HEK293 (cell line): ENCODE measurements around the gene IER2.

Source experiments
- BCL11B ChIP-seq: fragments of 450-650 bp; formaldehyde crosslinking; IDR thresholded peaks from 2 replicates; pipeline ENCODE4 v1.5.1; 2016; ENCODE audit warnings: low read depth, missing biosample characterization, missing genetic modification characterization
- GLIS2 ChIP-seq: fragments of 450-650 bp; formaldehyde crosslinking; IDR thresholded peaks from 2 replicates; pipeline ENCODE4 v1.5.1; 2016; ENCODE audit warnings: missing biosample characterization, missing genetic modification characterization
- KLF10 ChIP-seq: fragments of 450-650 bp; IDR thresholded peaks from 2 replicates; pipeline ENCODE4 v1.5.1; 2018; ENCODE audit warnings: missing biosample characterization, mild to moderate bottlenecking, missing genetic modification characterization
- KLF16 ChIP-seq: fragments of 450-650 bp; formaldehyde crosslinking; IDR thresholded peaks from 2 replicates; pipeline ENCODE4 v1.5.1; 2017; ENCODE audit warnings: missing biosample characterization, missing genetic modification characterization
- KLF17 ChIP-seq: fragments of 450-650 bp; formaldehyde crosslinking; IDR thresholded peaks from 2 replicates; pipeline ENCODE4 v1.5.1; 2016; ENCODE audit warnings: missing biosample characterization, missing genetic modification characterization
- KLF8 ChIP-seq: fragments of 450-650 bp; formaldehyde crosslinking; IDR thresholded peaks from 2 replicates; pipeline ENCODE4 v1.5.1; 2016; ENCODE audit warnings: missing biosample characterization, missing genetic modification characterization
- KLF9 ChIP-seq: fragments of 450-650 bp; formaldehyde crosslinking; IDR thresholded peaks from 2 replicates; pipeline ENCODE4 v1.5.1; 2016; ENCODE audit warnings: missing biosample characterization, missing genetic modification characterization, low read depth
- MZF1 ChIP-seq: fragments of 450-650 bp; formaldehyde crosslinking; IDR thresholded peaks from 2 replicates; pipeline ENCODE4 v1.5.1; 2017; ENCODE audit warnings: missing biosample characterization, missing genetic modification characterization, borderline replicate concordance
- SCRT2 ChIP-seq: fragments of 450-650 bp; formaldehyde crosslinking; IDR thresholded peaks from 2 replicates; pipeline ENCODE4 v1.5.1; 2016; ENCODE audit warnings: missing biosample characterization, missing genetic modification characterization
- ZBTB10 ChIP-seq: fragments of 450-650 bp; formaldehyde crosslinking; IDR thresholded peaks from 2 replicates; pipeline ENCODE4 v1.5.1; 2016; ENCODE audit warnings: missing biosample characterization, missing genetic modification characterization
- ZBTB21 ChIP-seq: fragments of 450-650 bp; formaldehyde crosslinking; IDR thresholded peaks from 2 replicates; pipeline ENCODE4 v1.5.1; 2017; ENCODE audit warnings: missing biosample characterization, missing genetic modification characterization
- ZFP37 ChIP-seq: fragments of 450-650 bp; formaldehyde crosslinking; IDR thresholded peaks from 2 replicates; pipeline ENCODE4 v1.5.1; 2016; ENCODE audit warnings: missing biosample characterization, missing genetic modification characterization
- ZFP41 ChIP-seq: fragments of 450-650 bp; formaldehyde crosslinking; IDR thresholded peaks from 2 replicates; pipeline ENCODE4 v1.5.1; 2016; ENCODE audit warnings: missing biosample characterization, missing genetic modification characterization, borderline replicate concordance
- ZNF112 ChIP-seq: fragments of 450-650 bp; formaldehyde crosslinking; IDR thresholded peaks from 2 replicates; pipeline ENCODE4 v1.5.0; 2017; ENCODE audit warnings: missing biosample characterization, missing genetic modification characterization
- ZNF174 ChIP-seq: fragments of 450-650 bp; formaldehyde crosslinking; IDR thresholded peaks from 2 replicates; pipeline ENCODE4 v1.5.0; 2017; ENCODE audit warnings: missing biosample characterization, mild to moderate bottlenecking, missing genetic modification characterization
- ZNF23 ChIP-seq: fragments of 450-650 bp; formaldehyde crosslinking; IDR thresholded peaks from 2 replicates; pipeline ENCODE4 v1.5.1; 2016; ENCODE audit warnings: missing biosample characterization, missing genetic modification characterization, borderline replicate concordance
- ZNF335 ChIP-seq: fragments of 450-650 bp; formaldehyde crosslinking; conservative IDR thresholded peaks from 2 replicates; pipeline ENCODE4 v1.5.1; 2016; ENCODE audit warnings: missing biosample characterization, missing genetic modification characterization
- ZNF341 ChIP-seq: fragments of 450-650 bp; formaldehyde crosslinking; IDR thresholded peaks from 2 replicates; pipeline ENCODE4; 2016; ENCODE audit warnings: low read depth, missing biosample characterization, missing genetic modification characterization
- ZNF366 ChIP-seq: fragments of 450-650 bp; formaldehyde crosslinking; conservative IDR thresholded peaks from 2 replicates; pipeline ENCODE4 v1.5.1; 2016; ENCODE audit warnings: missing biosample characterization, missing genetic modification characterization
- ZNF404 ChIP-seq: fragments of 450-650 bp; formaldehyde crosslinking; IDR thresholded peaks from 2 replicates; pipeline ENCODE4 v1.5.1; 2017; ENCODE audit warnings: missing biosample characterization, missing genetic modification characterization
- ZNF521 ChIP-seq: fragments of 450-650 bp; formaldehyde crosslinking; IDR thresholded peaks from 2 replicates; pipeline ENCODE4 v1.5.1; 2017; ENCODE audit warnings: missing biosample characterization, mild to moderate bottlenecking, missing genetic modification characterization
- ZNF530 ChIP-seq: fragments of 450-650 bp; formaldehyde crosslinking; IDR thresholded peaks from 2 replicates; pipeline ENCODE4 v1.5.1; 2016; ENCODE audit warnings: low read depth, missing biosample characterization, missing genetic modification characterization
- ZNF544 ChIP-seq: fragments of 450-650 bp; formaldehyde crosslinking; IDR thresholded peaks from 2 replicates; pipeline ENCODE4 v1.5.0; 2017; ENCODE audit warnings: missing biosample characterization, missing genetic modification characterization
- ZNF747 ChIP-seq: fragments of 450-650 bp; formaldehyde crosslinking; IDR thresholded peaks from 2 replicates; pipeline ENCODE4 v1.5.1; 2016; ENCODE audit warnings: missing biosample characterization, missing genetic modification characterization
- ZNF76 ChIP-seq: fragments of 450-650 bp; formaldehyde crosslinking; IDR thresholded peaks from 2 replicates; pipeline ENCODE4; 2016; ENCODE audit warnings: low read depth, missing biosample characterization, missing genetic modification characterization, borderline replicate concordance
- ZNF785 ChIP-seq: fragments of 450-650 bp; formaldehyde crosslinking; IDR thresholded peaks from 2 replicates; pipeline ENCODE4 v1.5.1; 2016; ENCODE audit warnings: missing biosample characterization, missing genetic modification characterization
- TF ChIP-seq, protein P1 (sequence below): fragments of 450-650 bp; formaldehyde crosslinking; IDR thresholded peaks from 2 replicates; pipeline ENCODE4 v1.5.1; 2016; ENCODE audit warnings: missing biosample characterization, missing genetic modification characterization
- TF ChIP-seq, protein P2 (sequence below): fragments of 450-650 bp; formaldehyde crosslinking; IDR thresholded peaks from 2 replicates; pipeline ENCODE4 v1.5.1; 2016; ENCODE audit warnings: missing biosample characterization, missing genetic modification characterization, low read depth
- TF ChIP-seq, protein P3 (sequence below): fragments of 450-650 bp; formaldehyde crosslinking; IDR thresholded peaks from 2 replicates; pipeline ENCODE4 v1.5.0; 2017; ENCODE audit warnings: missing biosample characterization, missing genetic modification characterization, borderline replicate concordance

The IER2 gene

DNA sequence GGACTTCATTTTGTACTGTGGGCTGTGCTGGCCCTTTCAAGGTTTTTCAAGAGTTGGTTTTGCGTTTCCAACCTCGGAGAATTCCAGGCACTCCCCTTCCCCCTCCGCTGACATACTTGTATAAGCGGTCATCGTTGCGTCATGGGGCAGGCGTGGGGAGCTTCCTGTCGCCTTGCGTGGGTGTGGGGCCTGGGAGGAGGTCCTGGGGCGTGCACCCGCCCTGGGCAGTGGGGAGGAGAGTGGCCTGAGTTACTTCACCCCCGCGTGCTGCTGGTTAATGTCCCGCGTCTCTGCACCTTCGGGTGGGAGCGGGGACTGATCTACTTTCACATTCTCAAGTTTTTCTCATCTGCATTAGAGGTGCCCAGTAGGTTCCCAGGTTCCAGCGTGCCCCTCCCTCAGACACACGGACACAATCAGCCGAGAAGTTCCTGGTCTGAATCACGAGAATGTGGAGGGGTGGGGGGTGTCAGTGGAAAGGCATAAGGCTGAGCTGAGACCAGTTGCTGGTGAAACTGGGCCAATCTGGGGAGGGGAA lies 4.1 kb downstream of the IER2 start (continued):
- TF ChIP-seq, protein P1, sequence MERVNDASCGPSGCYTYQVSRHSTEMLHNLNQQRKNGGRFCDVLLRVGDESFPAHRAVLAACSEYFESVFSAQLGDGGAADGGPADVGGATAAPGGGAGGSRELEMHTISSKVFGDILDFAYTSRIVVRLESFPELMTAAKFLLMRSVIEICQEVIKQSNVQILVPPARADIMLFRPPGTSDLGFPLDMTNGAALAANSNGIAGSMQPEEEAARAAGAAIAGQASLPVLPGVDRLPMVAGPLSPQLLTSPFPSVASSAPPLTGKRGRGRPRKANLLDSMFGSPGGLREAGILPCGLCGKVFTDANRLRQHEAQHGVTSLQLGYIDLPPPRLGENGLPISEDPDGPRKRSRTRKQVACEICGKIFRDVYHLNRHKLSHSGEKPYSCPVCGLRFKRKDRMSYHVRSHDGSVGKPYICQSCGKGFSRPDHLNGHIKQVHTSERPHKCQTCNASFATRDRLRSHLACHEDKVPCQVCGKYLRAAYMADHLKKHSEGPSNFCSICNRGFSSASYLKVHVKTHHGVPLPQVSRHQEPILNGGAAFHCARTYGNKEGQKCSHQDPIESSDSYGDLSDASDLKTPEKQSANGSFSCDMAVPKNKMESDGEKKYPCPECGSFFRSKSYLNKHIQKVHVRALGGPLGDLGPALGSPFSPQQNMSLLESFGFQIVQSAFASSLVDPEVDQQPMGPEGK (tag by site-specific recombination) = peak; percentile 90
- TF ChIP-seq KLF9 (tag by site-specific recombination) (peak; percentile 57), SCRT2 (tag by site-specific recombination) (0 out of 2 replicates have a peak, but pooled peaks have one; percentile 39), KLF16 (tag by site-specific recombination) (peak; percentile 65; the same call in 1 of the 2 replicates), ZNF335 (tag by site-specific recombination) (peak; percentile 35), ZNF521 (no peak), ZNF530 (tag by site-specific recombination) (no peak), ZNF76 (tag by site-specific recombination) (peak; percentile 33; the same call in 1 of the 2 replicates), ZNF174 (tag by site-specific recombination) (no peak), MZF1 (tag by site-specific recombination) (0 out of 2 replicates have a peak, but pooled peaks have one; percentile 25), BCL11B (tag by site-specific recombination) (peak; percentile 58), ZNF785 (tag by site-specific recombination) (no peak), ZNF404 (no peak), KLF10 (tag by site-specific recombination) (no peak), ZNF544 (no peak), ZNF341 (tag by site-specific recombination) (peak; percentile 97), ZBTB10 (tag by site-specific recombination) (peak; percentile 42; the same call in 1 of the 2 replicates), ZFP41 (tag by site-specific recombination) (no peak), ZNF366 (peak; percentile 42; the same call in 1 of the 2 replicates), ZNF23 (tag by site-specific recombination) (no peak), KLF17 (tag by site-specific recombination) (peak; percentile 92; the same call in 1 of the 2 replicates), ZBTB21 (tag by site-specific recombination) (peak; percentile 92), GLIS2 (tag by site-specific recombination) (peak; percentile 88), ZNF747 (tag by site-specific recombination) (no peak), KLF8 (peak; percentile 98), ZNF112 (tag by site-specific recombination) (no peak), ZFP37 (tag by site-specific recombination) (0 out of 2 replicates have a peak, but pooled peaks have one; percentile 31)
- TF ChIP-seq, protein P2, sequence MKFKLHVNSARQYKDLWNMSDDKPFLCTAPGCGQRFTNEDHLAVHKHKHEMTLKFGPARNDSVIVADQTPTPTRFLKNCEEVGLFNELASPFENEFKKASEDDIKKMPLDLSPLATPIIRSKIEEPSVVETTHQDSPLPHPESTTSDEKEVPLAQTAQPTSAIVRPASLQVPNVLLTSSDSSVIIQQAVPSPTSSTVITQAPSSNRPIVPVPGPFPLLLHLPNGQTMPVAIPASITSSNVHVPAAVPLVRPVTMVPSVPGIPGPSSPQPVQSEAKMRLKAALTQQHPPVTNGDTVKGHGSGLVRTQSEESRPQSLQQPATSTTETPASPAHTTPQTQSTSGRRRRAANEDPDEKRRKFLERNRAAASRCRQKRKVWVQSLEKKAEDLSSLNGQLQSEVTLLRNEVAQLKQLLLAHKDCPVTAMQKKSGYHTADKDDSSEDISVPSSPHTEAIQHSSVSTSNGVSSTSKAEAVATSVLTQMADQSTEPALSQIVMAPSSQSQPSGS (tag by site-specific recombination) = peak; percentile 58; the same call in 1 of the 2 replicates
- TF ChIP-seq, protein P3, sequence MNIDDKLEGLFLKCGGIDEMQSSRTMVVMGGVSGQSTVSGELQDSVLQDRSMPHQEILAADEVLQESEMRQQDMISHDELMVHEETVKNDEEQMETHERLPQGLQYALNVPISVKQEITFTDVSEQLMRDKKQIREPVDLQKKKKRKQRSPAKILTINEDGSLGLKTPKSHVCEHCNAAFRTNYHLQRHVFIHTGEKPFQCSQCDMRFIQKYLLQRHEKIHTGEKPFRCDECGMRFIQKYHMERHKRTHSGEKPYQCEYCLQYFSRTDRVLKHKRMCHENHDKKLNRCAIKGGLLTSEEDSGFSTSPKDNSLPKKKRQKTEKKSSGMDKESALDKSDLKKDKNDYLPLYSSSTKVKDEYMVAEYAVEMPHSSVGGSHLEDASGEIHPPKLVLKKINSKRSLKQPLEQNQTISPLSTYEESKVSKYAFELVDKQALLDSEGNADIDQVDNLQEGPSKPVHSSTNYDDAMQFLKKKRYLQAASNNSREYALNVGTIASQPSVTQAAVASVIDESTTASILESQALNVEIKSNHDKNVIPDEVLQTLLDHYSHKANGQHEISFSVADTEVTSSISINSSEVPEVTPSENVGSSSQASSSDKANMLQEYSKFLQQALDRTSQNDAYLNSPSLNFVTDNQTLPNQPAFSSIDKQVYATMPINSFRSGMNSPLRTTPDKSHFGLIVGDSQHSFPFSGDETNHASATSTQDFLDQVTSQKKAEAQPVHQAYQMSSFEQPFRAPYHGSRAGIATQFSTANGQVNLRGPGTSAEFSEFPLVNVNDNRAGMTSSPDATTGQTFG (tag by site-specific recombination) = no peak
